Skin of body (tissue), 2 donors: ENCODE measurements around the gene TAF12. TPM values are rescaled to one million over a fixed set of nuclear protein-coding genes. Genes with fewer than 3 reads are reported as not detected.
"Not testable (repeated sequence)": the region's sequence is repeated elsewhere in the genome, so short reads cannot be mapped to it uniquely, and the experiment has no call there.

Experiments
- DNase-seq: peaks from one replicate; lab custom pipeline; 2025; lab: John Stamatoyannopoulos, UW
- total RNA-seq: library from RNA; depleted of rRNA; stranded (reverse); fragments of >200 nt; gene quantifications from one replicate; pipeline ENCODE4 v1.2.3, GENCODE V29; 2014

Gene TAF12
- total RNA-seq, 1 donor from 2014 or later = 26.2 TPM

- DNase-seq = not testable (repeated sequence)
Observed at GRCh38 chr1:28645406-28645805, 2.5 kb upstream of the TAF12 start.

DNA sequence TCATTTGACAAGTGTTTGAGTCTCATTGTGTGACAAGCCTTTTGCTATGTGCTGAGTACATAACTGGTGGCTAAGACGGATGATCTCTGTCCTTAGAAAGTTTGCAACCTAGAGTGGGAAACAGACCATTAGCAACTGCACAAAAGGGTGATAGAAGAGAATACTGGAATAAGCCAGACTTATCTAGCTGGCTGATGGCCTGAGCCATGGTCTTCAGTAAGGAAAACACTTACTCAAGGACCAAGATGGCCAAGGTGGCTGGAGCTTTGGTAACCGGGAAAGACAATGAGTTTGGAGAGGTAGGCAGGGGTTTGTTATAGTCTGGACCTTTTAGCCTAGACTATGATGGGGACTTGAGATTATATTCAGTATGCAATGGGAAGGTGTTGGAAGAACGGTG lies 1.6 kb upstream of the TAF12 start:
- no peak for DNase-seq

GRCh38 chr1:28642056-28642846 lies 616 bp downstream of the TAF12 start:
- DNase-seq = peak; percentile 15

DNA sequence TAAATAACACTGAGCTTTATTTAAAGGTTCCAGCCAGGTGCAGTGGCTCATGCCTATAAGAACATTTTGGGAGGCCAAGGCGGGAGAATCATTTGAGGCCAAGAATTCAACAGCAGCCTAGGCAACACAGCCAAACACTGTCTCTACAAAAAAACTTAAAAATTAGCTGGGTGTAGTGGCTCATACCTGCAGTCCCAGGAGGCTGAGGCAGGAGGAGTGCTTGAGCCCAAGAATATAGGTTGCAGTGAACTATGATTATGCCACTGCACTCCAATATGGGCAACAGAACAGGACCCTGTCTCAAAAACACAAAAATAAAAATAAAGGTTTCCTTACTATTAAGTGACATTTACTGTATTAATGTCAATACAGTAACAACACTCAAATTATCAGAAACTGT lies 2.1 kb downstream of the TAF12 start:
- DNase-seq = no peak

DNA sequence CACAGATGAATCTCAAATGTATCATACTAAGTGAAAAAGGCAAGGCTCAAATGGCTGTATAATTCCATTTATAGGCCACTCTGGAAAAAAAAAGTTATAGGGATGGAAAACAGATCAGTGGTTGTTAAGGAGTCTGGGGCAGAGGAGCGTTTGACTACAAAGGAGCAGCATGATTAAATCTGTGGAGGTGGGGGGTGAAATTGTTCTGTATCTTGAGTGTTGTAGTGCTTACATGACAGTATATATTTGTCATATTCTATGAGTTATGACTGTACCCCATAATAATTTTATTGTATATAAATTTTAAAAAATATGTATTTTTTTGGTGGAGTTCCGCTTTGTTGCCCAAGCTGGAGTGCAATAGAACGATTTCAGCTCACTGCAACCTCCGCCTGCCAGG lies 10.3 kb downstream of the TAF12 start:
- DNase-seq = no peak

DNA sequence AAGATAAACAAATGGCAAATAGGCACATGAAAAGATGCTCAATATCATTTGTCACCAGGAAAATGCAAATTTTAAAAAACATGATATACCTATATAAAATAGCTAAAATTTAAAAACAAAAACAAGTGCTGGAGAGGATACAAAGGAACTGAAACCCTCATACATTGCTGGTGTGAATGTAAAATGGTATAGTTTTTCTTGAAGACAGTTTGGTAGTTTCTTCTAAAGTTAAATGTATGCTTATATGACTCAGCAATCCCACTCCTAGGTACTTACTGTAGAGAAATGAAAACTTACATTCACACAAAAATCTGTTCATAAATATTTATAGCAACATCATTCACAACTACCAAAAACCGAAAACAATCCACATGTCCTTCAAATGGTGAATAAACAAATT lies 11.2 kb downstream of the TAF12 start:
- no peak for DNase-seq

- no peak for DNase-seq
Observed at GRCh38 chr1:28613175-28613574, 29.7 kb downstream of the TAF12 start.

DNA sequence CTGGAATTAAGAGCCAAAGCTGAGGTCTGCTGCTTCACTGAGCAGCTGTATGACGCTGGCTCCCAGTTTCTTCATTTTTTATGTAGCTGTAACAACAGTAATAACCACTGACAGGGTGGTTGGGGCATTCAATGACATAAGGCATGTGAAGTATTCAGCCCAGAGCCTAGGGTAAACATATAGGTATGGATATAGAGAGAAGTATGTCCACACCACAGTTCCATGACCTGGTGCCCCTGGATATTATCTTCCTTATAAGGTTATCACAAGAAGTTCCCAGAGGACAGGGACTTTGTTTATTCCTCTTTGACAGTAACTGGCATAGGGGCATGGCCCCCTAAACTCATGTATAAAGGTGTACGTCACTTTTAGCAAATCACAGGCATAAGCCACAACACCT lies 36.1 kb downstream of the TAF12 start:
- no peak for DNase-seq

DNA sequence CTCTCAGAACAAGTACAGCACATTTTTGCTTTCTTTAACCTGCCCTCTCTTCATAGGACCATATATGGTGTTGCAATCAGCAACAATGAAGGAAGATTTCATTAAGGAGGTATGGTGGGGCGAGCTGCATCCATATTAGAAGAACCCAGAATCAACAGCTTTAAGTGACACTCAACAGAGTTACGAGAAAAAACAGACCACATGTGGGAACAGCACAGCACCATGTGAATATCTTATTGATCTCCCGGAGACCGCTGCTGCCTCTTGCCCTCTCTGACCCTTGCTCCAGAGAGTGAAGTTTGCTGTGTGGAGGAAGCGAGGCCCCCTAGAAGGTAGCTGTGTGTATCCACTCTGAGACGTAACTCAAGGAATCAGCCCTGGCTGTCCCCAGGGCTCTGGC lies 37.9 kb downstream of the TAF12 start:
- no peak for DNase-seq

DNA sequence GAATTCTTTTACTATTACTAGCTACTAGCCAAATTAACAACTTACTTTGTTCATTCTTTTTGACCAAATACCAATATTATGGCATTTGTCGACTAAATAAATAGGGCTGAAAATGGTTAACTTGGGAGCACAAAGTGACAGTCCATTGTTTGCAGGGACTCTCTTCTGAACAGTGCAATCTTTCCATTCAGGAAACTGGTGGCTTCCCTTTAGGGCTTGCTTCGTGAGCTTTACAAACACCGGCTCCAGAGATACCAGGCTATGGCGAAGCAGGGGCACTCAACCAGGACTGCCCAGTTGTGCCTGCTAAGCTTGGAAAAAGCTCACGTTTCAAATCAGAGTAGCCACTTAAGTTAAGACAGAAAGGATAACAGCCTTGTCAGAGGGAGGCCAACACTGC lies 38.5 kb downstream of the TAF12 start:
- DNase-seq = no peak

GRCh38 chr1:28602536-28603439 lies 40.1 kb downstream of the TAF12 start:
- DNase-seq = peak; percentile 80

DNA sequence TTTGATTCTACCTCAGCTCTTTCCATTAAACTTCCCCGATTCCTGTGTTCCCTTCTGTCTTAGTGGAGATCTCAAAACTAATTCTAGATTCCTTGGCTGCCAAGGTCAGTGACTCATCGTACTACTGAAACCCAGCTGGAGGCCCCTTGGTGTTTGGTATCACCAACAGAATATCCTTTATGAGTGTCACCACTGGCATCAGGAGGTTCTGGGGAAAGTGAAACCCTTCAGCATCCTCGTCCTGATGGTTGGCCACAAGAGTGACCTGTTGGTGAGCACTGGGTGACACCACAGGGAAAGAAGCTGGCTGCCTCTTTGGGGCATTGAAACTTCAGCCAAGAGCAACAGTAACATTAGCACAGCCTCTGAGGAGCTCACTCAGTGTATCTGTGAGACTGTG lies 41.2 kb downstream of the TAF12 start:
- no peak for DNase-seq

DNA sequence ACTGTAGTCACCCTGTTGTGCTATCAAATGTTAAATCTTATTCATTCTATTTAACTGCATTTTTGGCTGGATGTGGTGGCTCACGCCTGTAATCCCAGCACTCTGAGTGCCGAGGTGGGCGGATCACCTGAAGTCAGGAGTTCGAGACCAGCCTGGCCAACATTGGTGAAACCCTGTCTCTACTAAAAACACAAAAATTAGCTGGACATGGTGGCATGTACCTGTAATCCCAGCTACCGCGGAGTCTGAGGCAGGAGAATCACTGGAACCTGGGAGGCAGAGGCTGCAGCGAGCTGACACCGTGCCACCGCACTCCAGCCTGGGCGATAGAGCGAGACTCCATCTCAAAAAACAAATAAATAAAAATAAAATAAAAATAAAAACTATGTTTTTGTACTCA lies 46.6 kb downstream of the TAF12 start:
- DNase-seq = not testable (repeated sequence)

DNA sequence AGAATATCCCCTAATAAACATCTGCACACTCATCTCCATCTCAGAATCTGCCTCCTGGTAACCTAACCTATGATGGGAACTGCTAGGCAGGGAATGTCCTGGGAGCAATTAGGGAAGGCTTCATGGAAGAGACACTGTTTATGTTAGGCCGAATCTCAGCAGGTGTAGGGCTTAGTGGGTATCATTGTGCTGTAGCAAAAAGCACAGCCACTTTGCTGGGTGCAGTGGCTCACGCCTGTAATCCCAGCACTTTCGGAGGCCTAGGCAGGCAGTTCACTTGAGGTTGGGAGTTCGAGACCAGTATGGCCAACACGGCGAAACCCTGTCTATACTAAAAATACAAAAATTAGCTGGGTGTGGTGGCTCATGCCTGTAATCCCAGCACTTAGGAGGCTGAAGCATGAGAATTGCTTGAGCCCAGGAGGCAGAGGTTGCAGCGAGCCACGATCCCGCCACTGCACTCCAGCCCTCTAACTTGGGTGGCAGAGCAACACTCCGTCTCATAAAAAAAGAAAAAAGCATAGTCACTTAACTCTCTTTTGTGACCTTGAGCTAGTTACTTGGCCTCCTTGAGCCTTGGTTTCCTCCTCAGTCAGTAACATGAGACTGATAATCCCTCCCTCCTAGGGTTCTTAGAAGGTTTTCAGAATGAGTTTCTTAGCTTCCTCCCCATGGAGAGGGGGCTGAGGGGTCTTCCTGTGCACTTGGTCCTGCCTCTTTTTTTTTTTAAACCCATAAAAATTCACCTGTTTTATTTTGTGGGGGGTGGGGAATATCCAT lies 47.3 kb downstream of the TAF12 start:
- DNase-seq = no peak

DNA sequence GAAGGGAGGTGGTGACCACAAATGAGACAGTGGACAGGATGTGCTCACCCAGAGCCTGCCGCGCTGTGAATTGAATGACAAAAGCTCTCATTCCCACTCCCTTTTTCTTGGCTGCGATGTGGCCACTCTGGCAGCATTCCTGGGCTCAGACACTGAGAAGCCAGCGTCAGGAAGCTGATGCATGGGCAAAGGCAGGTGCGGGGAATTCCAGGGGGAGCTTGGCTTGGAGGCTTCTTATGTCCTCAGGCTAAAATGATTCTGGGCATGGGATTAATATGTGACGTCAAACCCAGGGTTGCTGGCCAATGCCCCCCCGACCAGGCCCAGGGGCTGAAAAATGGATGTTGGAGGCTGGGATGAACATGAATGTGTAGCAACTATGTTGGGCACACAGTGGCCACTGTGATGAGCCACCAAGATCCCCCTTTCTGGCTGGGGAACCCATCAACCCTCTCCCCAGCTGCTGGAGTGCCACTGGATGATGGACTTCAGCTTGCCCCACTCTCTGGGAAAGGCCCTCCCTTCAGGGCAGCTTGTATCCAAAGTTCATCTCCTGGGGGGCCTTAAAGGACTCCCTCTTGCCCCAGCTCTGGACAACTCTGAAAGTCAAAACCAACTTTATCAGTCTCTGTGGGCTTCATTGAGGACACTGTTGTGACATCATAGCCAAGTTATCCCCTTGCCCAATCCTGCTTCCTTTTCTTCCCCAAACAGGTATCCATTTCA lies 48.0 kb downstream of the TAF12 start:
- not testable (repeated sequence) for DNase-seq

- not testable (repeated sequence) for DNase-seq
Observed at GRCh38 chr1:28593988-28594356, 48.9 kb downstream of the TAF12 start.

DNA sequence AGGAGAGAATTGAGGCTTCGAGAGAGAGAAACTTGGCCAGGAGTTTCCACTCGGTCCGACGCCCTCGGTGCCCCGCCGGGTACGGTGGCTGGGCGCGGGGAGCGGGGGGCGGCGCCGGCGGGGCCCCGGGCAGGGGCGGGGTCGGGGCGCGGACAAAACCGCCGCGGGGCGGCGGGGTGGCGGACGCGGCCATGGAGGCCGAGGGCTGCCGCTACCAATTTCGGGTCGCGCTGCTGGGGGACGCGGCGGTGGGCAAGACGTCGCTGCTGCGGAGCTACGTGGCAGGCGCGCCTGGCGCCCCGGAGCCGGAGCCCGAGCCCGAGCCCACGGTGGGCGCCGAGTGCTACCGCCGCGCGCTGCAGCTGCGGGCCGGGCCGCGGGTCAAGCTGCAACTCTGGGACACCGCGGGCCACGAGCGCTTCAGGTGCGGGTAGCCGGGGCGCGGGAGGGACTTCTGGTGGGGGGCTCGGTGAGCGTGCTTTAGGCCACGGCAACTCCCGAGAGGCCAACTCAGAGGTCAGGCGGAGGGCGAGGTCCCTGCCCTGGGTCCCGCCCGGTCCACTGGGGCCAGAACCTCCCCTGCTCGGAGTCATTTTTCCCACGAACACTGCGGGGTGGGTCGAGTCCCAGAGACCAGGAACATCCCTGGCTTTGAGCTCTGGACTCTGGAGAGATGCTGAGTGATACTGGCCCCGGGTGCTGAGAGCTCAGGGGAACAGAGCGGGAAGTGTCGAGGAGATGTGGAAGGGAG lies 50.4 kb downstream of the TAF12 start:
- no peak for DNase-seq

DNA sequence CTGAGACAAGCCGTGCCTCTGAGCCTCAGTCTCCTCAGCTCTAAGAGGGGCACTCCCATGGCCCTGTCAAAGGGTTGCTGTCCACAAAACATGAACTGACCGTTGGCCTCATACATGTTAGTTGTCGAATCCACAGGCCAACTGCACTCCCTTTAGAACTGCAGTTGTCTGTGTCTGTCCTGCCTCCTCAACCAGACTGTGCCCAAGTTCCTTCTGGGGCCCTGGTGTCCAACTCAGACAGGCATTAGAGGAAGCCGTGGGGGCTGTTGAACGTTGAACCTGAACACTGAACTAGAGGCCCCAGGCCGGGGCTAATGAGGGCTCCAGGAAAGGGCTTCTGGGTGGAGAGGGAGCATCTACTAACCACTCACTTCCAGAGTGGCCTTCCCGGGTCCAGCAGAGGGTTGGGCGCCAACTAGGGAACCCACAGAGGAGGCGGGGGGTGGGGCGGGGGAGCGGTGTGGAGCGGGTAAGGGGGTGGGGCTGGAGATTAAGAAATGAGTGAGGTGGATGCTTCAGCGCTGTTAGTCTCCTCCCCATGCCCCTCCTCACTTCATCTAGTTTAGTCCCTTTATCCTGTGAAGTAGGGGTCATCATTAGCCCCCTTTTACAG lies 51.1 kb downstream of the TAF12 start, which contains the start of gene RAB42:
Gene RAB42 (plus strand): TSS at position 558 of the 613 bp plus-strand sequence. CDS start 247 bp downstream, outside the sequence.
- peak; percentile 38 for DNase-seq

- DNase-seq = not testable (repeated sequence)
Observed at GRCh38 chr1:28586585-28587391, 56.1 kb downstream of the TAF12 start.
